ENCODE data around the gene LRP6.

DNA sequence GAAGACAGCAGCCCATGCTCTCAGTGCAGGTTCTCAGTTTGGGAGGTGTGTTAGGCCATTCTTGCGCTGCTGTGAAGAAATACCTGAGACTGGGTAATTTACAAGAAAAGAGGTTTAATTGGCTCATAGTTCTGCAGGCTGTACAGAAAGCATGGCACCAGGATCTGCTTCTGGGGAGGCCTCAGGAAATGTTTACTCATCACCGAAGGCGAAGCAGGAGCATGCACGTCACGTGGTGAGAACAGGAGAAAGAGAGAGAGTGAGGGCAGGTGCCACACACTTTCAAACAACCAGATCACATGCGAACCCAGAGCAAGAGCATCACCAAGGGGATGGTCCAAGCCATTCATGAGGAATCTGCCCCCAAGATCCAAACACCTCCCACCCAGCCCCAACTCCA lies 9.0 kb upstream of the LRP6 start:
- TF ChIP-seq, protein P1, sequence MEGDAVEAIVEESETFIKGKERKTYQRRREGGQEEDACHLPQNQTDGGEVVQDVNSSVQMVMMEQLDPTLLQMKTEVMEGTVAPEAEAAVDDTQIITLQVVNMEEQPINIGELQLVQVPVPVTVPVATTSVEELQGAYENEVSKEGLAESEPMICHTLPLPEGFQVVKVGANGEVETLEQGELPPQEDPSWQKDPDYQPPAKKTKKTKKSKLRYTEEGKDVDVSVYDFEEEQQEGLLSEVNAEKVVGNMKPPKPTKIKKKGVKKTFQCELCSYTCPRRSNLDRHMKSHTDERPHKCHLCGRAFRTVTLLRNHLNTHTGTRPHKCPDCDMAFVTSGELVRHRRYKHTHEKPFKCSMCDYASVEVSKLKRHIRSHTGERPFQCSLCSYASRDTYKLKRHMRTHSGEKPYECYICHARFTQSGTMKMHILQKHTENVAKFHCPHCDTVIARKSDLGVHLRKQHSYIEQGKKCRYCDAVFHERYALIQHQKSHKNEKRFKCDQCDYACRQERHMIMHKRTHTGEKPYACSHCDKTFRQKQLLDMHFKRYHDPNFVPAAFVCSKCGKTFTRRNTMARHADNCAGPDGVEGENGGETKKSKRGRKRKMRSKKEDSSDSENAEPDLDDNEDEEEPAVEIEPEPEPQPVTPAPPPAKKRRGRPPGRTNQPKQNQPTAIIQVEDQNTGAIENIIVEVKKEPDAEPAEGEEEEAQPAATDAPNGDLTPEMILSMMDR (IDR thresholded peaks at IDR 0.05; ENCODE audit: low read depth, low read length, poor library complexity, severe bottlenecking) = no peak
- no peak for TF ChIP-seq EZH2phosphoT487 (IDR thresholded peaks at IDR 0.05; ENCODE audit: borderline replicate concordance, low read length)
